Amniotic stem cell (primary cell): ENCODE data around the gene KIF1A.

Experiments
- DNase-seq: peaks from one replicate; lab custom pipeline; 2025; lab: John Stamatoyannopoulos, UW

KIF1A gene

GRCh38 chr2:240820607-240821428, 799 bp upstream of the KIF1A start:
- DNase-seq: no peak

DNA sequence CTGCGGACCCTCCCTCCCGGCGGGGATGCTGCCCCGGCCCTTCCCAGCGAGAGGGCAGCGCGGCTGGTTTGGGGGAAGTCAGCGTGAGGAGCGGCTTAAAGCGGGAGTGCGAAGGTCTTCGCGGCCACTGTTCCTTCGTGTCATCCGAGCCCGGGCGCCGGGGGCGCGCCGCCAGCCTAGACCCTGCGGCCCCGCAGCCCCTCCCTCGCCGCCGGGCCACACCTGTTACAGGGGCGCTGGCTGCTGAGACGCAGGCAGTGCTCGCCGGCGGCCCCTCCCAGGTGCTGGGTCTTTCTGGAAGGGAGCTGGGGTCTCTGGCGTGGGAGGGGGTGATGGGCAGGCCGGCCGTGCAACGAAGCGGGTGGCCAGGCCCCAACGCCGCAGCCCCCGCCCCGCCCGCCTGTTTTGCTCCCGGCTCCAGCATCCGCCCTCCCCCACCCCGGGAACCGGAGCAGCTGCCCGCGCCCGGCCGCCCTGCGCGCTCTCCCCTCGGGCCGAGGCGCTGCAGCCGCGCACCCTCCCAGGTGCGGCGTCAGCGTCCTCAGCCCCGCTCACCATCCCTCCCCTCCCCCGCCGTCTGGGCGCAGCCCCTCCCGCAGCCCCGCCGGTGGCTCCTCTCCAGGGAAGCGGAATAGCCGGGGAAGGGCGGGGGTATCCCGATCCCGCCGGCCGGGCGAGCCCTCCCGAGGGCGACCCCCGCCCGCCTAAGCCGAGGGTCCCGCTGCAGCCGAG, 727 bp downstream of the KIF1A start:
- DNase-seq: no peak

DNA sequence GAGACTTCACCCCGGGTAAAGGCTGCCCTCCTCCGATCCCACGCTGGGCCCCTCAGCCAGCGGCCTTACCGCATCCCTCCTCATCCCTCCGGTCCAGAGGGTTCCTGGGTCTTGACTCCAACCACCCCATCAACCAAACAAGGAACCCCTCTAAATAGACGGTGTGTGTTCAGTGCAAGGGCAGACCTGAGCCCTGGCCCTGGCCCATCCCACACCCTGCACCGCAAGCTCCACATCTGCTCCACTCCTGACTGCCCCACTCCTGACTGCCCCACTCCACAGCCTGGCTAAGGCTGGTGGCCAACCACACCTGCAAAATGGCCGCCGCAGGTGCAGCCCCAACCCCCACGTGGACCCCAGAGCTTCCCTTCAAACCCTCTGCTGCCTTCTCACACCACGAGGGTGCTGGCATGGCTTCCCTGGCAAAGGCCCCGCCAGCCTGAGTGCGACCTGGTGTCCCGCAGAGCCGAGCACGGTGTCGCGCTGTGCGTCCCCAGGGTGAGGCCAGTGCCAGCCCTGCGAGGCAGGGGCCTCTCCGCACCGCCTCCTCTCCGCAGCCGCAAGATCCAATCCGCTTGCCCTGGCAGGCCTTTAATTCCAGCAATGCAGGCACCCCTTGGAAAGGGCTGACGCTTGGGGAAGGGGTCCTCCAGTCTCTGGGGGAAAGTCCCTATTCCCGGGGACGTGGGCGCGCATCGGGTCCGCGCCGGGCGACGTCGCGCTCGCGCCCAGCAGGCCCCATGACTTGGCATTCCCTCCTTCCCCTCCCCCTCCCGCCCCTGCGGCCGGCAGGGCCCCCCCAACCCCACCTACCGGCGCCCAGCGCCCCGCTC, 1.5 kb downstream of the KIF1A start:
- no peak for DNase-seq

GRCh38 chr2:240817496-240818292, 2.3 kb downstream of the KIF1A start:
- DNase-seq: no peak

GRCh38 chr2:240816584-240817495, 3.2 kb downstream of the KIF1A start:
- no peak for DNase-seq

DNA sequence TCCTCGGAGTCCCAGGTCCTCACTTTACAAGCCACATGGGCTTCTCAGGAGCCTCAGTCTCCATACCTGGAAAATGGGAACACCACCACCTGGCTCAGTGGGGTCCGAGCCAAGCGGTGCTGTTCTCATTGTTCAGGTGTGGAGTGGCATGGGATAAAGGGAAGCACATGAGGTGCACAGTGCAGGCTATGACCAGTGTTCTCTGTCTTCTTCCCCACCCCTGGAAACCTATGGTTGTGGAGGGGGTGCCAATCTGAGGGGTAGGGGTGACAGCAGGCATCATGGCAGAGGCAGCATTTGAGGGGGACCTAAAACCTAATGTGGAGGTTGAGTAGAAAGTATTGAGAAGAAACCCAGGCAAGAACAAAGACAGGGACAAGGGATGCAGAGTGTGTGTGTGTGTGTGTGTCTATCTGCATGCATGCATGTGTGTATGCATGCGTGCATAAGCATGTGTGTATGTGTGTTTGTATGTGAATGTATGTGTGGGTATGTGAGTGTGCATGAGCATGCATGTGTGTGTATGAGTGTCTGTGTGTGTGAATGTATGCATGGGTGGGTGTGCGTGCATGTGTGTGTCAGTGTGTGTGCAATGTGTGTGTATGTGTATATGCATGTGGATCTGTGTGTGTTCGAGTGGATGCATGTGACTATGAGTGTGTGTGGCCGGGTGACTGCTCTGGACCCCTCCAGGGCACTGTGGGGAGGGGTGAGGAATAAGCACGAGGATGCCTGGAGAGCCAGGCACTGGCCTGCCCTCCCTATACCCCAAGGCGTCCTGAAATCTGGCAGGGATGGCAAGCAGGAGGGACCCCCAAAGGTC, 4.0 kb downstream of the KIF1A start:
- no peak for DNase-seq

DNA sequence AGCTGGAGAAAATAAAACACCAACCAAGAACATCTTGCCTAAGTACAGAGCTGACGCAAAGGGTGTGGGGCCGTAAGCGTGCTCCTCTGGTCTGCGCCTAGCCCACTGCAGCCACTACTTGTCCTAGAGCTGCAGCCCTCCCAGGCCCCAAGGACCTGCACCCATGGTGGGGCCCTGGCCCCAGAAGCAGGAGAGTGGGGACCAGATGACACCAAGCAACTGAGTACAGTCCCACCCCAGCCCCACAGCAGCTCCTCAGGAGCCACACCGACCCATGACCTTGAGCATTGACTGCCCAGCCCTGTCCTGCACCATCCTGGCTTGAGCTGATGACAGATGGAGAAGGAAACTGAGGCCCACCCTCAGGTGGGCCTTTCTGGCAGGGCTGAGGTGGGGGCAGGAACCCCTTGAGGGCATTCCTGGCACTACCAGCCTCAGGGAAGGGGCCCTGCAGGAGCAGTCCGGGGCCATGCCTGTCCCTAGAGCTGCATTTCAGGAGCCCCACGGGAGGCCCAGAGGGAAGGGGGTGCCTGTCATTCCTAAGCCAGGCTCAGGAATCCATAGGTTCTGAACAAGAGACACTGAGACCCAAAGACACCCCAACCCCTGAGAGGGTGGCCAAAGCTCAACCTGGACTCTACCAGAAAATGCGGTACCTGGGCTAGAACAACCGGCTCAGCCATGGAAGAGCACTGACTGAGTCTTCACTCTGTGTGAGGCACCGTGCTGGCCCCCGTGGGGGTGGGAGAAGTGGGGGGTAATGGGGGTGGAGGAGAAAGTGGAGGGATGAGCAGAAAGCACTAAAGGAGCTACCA, 4.9 kb downstream of the KIF1A start:
- DNase-seq: no peak

DNA sequence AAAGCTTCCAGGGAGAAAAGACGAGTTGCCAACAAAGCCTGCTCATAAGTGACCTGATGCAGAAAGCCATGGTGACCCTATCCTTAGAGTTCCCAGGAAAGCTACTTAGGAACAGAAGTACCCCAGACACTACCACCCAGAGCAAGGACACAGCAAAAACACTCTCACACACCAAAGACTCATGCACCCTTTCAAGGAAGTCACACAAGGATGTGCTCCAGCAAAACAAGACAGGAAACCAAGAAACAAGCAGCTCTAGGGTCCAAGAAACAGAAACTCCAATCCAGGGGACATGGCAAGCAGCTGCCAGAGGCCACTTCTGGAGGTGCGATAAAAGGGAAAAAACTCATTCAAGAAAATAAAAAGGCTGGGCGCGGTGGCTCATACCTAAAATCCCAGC, 5.7 kb downstream of the KIF1A start:
- no peak for DNase-seq

DNA sequence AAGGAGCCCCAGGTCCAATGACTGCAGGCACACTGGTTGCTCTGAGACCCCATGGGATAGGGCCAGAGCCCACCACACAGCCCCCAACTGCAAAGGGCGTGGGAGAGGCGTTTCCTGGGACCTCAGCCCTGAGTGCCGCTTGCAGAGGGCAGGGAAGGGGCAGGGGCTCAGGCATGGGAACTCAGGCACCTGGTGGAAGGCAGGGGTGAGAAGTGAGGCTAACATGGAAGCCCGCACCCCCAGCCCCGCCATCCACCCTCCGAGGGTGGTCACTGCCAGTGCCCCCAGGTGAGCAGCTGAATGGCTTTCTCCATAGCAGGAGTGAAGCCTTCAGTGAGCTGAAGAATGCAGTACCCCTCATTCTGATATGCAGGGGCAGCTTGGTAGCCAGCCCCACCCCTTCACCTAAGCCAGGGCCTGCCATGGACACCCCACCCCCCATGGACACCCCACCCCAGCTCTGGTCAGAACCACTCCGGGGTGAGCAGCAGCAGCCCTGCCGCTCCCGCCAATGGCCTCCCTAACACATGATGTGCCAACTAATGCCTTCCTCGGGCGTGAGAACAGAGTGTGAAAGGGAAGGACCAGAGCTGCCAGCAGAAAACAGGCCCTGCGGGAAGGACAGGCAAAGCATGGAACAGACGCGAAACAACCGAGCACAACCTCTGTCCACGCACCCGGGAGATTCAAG, 6.6 kb downstream of the KIF1A start:
- no peak for DNase-seq

GRCh38 chr2:240812721-240813120, 7.3 kb downstream of the KIF1A start:
- DNase-seq: no peak

DNA sequence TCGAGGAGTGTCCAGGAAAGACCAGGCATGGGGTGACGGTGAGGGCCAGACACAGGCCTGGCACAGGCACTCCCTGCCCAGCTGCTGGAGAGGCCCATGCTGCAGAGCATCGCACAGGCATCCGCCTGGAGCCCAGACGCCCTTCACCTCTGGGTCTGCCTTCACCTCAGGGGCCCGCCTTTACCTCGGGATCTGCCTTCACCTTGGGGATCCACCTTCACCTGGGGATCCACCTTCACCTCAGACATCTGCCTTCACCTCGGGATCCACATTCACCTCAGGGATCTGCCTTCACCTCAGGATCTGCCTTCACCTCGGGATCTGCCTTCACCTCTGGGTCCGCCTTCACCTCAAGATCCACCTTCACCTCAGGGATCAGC, 7.7 kb downstream of the KIF1A start:
- DNase-seq: no peak

GRCh38 chr2:240811346-240812300, 8.4 kb downstream of the KIF1A start:
- no peak for DNase-seq

- DNase-seq: no peak
Measured at GRCh38 chr2:240810621-240811020, 9.4 kb downstream of the KIF1A start.

- no peak for DNase-seq
Measured at GRCh38 chr2:240810199-240810598, 9.8 kb downstream of the KIF1A start.

DNA sequence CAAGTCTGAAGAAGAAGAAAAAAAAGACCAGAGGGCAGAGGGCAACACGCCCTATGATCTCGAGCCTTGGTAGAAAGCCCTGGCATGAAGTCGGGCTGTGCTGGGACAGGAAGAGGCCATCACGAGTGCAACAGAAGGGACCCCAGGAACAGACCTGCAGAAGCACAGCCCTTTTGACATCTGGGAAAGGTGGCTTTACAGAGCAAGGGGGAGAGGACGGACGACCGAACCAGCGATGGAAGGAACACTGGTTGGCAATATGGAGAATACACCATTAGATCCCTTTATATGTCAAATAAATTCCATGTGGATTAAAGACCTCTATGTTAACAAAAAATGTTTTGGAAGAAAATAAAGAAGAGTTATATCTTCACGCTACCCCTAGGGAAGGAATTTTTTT, 10.7 kb downstream of the KIF1A start:
- DNase-seq: no peak

DNA sequence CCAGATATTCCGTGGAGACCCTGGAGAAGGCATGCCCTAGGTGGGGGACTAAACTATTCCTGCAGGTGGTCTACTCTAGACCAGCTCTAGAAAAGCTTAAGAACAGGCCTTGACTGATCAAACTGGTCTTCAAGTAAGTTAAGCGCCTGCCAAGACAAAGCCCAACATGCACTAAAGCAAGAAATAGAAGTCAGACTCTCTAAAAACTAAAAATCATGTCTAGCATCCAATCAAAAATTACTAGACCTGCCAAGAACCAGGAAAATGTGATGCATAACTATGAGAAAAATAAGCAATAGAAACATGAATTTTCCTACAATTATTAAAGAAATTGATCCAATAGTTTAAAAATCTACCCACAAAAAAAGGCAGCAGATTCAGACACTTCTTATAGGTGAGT, 13.6 kb downstream of the KIF1A start:
- DNase-seq: no peak

- DNase-seq: no peak
Measured at GRCh38 chr2:240806006-240806405, 14.0 kb downstream of the KIF1A start.
